Stimulated activated CD4-positive, alpha-beta T cell treated with anti-CD3 and anti-CD28 coated beads, TNF-alpha, amount 100 ng/mL, for 4 hours (primary cell): ENCODE data around the gene ZNF354B.
A peak's percentile ranks its signal among the peaks of the same experiment; 100 is the strongest.
"Not testable (repeated sequence)": the region's sequence is repeated elsewhere in the genome, so short reads cannot be mapped to it uniquely, and the experiment has no call there.

Source experiments
- DNase-seq, 3 experiments: peaks; one replicate each; pipeline ENCODE4 v3.0.0-alpha.2; 2020; ENCODE audit warnings: low read depth in 3 of 3

Gene ZNF354B

GRCh38 chr5:178883115-178883694, 23.5 kb downstream of the ZNF354B start:
- not testable (repeated sequence) for DNase-seq

- DNase-seq: no peak
Measured at GRCh38 chr5:178883815-178884430, 24.2 kb downstream of the ZNF354B start.

GRCh38 chr5:178895615-178896571, 36.1 kb downstream of the ZNF354B start, which contains the start of gene ZFP2:
Gene ZFP2, plus strand, starts transcription at chr5:178895913. Its CDS starts 35,401 bp downstream, at chr5:178931314.
- DNase-seq: peak in 1 of 3 experiments; percentile 16

- DNase-seq: no peak
Measured at GRCh38 chr5:178899289-178899688, 39.5 kb downstream of the ZNF354B start.

GRCh38 chr5:178902849-178903248, 43.1 kb downstream of the ZNF354B start:
- no peak for DNase-seq

- DNase-seq: no peak
Measured at GRCh38 chr5:178931846-178932760, 72.3 kb downstream of the ZNF354B start.
